HG03196 (cell line): ENCODE data around the gene ZNF277.
"Not testable (repeated sequence)": the region's sequence is repeated elsewhere in the genome, so short reads cannot be mapped to it uniquely, and the experiment has no call there.

ENCODE experiments used
- ATAC-seq: cut with Tn5 transposase; IDR thresholded peaks from one replicate; pipeline ENCODE4 v1.9.1; 2021; ENCODE audit not compliant: unreplicated experiment

ZNF277 gene

DNA sequence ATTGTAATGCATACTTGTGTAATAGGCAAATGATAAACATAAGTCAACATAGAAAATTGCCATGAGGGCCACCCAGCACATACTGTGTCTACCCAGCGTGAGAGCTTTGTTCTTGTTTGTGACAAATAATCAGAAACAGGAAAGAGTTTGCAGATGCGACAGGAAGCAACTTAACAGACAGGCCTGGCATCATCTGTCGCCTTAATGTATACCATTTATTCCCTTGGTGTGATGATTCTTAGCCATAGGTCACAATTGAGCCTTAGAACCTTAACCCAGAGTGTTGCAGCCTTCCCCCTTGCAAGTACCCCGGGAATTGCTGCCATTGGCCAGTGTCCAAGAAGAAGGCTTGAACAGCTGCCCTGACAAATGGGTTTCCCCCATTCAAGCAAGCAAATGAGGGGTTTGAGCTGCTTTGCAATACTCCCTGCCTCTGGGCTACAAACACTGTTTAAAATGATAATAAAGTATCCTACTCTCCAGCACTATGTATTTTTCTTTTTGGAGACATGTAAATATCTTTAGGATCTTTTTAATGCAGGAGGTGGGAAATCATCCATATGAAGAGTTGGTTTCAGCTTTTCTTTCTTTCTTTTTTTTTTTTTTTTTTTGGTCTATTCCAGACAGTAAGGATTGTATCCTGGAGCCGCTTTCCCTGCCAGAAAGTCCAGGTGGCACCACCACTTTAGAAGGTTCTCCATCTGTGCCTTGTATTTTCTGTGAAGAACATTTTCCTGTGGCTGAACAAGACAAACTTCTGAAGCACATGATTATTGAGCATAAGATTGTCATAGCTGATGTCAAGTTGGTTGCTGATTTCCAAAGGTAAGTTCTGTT is 80.0 kb downstream of the ZNF277 start:
- ATAC-seq: peak; percentile 59

DNA sequence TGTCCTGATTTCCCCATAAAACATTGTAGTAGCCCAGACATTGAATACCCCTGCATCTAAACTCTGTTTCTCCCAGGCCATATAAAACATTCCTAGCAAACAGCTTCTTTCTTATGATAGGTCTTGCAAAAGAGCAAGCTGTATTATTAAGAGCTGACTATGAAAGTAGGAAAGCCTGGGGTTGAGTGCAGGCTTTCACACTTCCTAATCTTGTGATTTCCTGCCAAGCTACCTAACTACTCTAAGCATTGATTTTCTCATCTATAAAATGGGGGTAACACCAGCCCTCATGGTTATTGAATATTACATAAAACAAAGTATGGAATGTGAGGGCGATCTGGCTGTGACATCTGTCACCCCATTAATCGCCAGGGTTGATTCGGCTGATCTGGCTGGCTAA is 81.8 kb downstream of the ZNF277 start:
- ATAC-seq: no peak

DNA sequence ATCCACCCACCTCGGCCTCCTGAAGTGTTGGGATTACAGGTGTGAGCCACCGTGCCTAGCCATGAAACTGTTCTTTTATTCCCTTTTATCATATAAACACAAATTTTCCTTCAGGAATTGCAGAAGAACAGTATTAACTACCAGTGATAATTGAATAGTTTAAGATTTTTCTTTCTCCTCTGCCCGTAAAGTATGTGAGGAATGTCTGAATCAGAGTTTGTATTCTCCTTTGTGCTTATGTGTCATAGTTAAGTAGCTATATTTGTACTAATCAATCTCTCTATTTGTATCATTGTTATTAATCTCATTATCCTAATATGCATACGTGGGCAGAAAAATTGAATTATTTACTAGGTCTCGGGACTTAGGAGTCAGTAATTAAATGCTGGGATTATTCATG is 83.6 kb downstream of the ZNF277 start:
- no peak for ATAC-seq

DNA sequence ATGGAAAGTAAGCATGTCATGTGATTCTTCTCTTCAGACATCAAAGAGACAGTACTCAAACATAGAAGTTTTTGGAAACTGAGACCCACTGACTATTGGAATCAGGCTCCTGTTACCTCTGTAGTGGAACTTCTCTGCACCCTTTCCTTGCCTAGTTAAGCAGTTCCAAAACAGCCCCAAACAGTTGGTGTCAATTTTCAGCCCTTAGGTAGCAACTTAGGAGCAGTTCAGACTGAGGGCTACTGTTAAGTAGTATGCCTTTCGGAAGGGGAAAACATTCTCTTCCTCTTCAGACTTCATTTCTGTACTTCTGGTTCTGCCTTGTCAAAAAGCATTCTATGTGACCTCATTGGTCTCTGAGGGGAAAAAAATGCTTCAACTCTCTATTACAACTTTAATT is 85.7 kb downstream of the ZNF277 start:
- ATAC-seq: no peak

DNA sequence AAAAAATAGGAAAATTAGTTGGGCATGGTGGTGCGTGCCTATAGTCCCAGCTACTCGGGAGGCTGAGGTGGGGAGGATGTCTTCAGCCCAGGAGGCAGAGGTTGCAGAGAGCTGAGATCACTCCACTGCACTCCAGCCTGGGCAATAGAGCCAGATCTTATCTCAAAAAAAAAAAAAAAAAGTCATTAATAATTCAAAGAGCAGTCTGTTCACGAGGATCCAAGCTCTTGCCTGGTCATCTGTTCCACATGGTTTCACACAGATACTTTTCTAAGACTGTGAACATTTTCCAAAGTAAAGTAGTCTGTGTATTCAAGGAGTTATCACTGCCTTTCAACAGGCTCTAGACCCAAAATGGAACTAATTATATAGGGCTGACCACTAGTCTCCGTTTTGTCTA is 86.9 kb downstream of the ZNF277 start:
- no peak for ATAC-seq

DNA sequence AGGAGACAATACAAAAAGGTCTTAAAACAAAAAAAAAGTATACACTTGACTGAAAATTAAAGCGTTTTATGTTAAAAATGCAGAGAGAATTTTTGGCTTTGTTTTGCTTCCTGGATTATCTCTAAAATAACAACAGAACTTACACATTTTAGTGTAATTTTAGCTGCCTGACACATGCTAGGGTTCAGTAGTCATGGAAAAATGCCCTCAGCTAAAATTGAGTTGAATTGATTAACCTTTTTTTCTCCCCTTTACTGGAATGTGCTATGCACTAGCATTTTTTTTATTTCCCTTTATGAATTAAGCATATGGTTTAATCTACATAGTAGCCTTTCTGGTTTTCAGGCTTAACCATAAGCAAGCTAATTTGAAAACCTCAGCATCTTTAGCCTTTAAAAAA is 89.9 kb downstream of the ZNF277 start:
- ATAC-seq: no peak

DNA sequence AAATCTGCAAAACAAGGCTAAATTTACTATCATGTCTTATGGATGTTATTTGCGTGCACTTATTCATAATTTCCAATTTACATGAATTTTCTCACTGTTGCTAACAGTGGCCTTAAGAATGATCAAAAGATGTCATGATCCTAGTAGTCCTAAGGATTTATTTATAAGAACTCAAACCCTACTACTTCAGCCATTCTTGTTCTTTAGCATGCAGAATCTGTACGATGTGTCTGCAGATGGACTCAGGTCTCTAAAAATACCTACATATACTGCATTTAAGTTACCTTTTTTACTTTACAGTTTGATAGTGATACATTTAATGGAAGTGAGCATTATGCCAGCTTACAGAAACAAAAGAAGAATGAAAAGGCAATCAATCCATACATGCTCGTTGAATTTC is 91.2 kb downstream of the ZNF277 start:
- no peak for ATAC-seq

DNA sequence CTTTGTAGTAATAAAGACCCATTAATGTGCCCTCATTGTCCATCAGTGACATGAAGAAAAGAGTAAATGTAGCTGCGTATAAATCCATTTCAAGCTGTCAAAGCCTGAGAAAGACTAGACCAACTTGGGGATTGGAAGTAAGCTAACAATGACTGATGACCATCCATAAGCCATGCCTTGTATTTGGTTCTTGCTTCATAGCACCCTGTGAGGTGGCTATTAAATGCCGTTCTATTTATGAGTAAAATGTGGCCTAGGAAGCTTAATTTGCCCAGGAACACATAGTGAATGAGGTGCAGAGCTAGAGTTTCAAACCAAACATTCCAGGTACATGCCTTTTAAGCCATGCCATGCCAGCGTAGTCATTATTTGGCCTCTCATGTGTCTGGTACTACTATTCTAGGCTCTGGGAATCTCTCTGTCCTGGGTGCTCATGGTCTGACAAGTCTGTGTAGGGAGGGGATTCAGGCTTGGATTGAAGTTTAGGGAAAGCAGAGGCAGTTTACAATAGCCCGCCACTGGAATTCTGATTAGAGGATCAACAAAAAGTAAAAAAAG is 92.1 kb downstream of the ZNF277 start:
- ATAC-seq: no peak

DNA sequence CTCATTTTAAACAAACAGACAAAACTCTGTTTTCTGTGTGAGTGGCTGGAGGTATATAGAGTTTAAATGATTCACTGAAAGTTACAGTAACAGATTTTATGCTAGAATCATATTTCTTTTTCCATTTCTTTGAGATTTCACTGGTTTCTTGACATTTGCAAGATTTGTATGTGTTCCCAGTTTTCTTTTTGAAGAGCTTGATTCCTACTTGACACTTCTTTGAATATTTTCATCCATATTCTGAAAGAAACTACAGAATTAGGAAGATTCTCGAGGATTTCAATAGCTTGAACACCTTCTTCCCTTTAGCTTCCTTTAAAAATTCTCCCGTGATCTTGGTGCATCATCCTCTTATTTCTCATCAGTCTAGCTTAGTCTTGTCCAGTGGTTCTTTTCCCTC is 93.6 kb downstream of the ZNF277 start:
- ATAC-seq: no peak

DNA sequence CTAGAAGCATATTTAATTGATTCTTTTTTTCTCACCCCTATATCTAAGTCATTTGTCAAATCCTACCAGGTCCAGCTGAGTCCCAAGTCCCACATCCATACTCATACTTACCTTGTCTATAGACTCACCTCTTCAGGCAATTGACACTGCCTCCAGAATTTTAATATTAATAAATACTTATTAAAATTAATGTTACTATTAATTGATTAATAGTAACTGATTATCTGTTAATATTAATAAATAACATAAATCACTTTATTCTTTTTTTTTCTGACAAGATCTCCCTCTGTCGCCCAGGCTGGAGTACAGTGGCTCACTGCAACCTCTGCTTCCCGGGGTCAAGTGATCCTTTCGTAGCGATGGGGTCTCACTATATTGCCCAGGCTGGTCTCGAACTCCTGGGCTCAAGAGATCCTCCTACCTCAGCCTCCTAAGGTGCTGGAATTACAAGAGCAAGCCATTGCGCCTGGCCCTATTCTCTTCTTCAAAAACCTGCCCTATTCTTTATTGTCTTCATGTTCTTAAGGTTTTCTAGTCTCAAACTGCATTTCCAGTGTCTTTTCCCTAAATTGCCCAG is 94.4 kb downstream of the ZNF277 start:
- ATAC-seq: no peak

DNA sequence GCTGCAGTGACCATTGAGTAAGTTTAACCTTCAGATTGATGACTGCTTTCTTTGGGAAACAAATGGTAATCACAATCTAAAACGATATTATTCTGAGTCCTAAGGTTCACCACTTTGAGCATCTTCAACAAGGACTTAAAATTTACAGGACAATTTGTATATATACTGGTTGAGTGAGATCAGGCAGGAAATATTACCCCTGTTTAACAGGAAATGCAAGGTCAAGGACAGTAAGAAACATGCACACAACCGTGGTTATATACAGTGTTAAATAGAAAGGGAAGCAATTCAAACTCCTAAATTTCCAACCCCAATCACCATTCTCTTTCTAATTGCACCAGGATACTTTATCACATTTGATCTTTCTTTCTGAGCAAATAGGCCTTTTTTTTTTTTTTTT is 96.1 kb downstream of the ZNF277 start:
- no peak for ATAC-seq

DNA sequence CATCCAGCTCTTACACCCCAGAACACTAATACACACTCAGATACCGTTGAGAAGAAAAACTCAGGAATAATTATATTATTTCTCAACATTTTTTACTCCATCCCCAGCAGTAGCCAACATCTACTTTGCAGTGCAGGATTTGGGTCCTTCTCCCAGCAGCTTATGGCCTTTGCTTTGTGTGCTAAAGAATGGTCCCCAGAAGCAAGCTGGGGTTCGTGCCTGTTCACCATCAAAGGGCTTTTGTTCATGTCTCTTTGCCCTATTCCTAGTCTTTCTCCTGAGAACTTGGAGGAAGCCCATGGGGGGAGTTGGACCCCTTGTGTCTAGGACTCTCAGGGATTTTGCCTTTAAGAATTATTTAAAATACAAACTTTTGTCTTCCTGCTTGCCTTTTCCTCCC is 100.4 kb downstream of the ZNF277 start:
- no peak for ATAC-seq

DNA sequence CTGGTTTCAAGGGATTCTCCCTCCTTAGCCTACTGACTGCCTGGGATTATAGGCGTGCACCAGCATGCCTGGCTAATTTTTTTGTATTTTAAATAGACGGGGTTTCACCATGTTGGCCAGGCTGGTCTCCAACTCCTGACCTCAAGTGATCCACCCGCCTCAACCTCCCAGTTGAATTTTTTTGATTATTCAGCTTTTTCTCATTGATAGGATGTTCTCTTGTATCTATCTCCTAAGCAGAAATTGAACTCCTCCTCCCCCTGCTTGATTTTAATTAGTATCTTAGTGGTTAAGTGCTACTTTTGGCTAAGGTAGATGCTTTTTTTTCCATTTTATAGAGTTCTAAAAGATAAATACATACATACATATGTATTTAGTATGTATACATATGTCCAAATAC is 101.0 kb downstream of the ZNF277 start:
- ATAC-seq: no peak

DNA sequence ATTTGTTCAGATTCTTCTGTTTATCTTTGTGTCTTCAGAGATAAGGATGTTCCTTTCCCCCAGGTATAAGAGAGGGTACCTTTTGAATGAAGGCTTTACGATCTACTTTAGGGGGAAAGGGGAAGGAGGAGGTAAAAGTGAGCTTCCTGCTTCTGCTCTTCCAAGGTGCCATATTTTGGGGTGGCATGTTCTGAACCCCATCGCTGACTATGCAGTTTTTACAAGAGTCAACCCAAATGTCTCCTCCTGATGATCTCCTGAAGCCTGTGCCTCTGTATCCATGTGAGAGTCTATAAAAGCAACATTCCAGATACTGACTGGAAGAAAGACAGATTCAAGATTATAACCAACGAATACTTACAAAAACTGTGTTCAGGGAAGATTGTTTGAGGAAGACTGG is 102.5 kb downstream of the ZNF277 start:
- no peak for ATAC-seq

DNA sequence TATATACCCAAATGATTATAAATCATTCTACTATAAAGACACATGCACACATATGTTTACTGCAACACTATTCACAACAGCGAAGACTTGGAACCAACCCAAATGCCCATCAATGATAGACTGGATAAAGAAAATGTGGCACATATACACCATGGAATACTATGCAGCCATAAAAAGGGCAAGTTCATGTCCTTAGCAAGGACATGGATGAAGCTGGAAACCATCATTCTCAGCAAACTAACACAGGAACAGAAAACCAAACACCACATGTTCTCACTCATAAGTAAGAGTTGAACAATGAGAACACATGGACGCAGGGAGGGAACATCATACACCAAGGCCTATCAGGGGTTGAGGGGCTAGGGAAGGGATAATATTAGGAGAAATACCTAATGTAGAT is 110.3 kb downstream of the ZNF277 start:
- not testable (repeated sequence) for ATAC-seq

DNA sequence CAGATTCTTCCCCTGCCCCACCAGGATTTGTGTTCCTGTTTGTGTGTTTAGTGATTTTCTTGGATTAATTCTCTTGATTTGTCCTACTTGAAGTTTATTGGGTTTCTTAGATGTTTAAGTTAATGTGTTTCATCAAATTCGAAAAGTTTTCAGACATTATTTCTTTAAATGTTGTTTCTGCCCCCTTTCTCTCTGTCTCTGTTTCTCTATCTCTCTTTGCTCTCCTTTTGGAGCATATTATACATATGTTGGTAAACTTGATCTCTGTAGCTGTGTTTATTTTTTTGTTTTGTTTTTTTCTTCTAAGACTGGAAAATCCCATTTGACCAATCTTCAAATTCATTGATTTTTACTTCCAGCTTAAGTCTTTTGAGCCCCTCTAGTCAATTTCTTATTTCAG is 115.6 kb downstream of the ZNF277 start:
- ATAC-seq: no peak

DNA sequence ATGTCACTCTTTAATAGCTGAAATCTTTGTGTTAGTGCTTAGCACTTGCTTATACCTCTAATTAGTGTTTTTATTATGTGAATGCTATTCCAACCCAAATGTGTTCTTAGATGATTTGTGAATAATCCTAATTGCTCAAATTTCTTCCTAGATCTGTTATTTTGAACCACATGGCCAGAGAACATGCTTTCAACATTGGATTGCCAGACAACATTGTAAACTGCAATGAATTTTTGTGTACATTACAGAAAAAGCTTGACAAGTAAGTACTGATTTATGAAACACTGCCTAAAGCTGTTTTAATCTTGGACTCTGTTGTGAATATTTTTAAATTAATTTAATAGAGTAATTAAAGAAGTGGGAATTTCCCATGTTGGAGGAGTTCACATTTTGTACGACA is 121.1 kb downstream of the ZNF277 start:
- no peak for ATAC-seq

DNA sequence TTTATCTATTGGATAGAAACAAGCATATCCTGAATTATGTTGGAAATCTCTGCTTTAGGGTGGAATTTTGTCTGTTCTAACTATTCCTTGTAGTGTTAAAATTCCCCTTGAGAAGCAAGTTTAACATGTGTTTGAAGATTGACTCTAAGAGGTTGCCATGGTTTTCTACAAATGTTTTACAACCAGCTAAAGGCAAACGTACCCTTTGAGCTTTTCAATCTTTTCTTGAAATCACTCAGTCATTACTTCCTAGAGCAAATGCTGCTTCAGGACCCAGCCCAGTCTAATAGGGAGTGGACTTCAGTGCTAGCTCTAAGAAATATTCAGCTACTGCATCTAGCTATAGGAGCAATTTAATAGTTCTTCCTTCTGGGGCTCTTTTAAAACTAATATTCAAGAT is 125.0 kb downstream of the ZNF277 start:
- no peak for ATAC-seq

DNA sequence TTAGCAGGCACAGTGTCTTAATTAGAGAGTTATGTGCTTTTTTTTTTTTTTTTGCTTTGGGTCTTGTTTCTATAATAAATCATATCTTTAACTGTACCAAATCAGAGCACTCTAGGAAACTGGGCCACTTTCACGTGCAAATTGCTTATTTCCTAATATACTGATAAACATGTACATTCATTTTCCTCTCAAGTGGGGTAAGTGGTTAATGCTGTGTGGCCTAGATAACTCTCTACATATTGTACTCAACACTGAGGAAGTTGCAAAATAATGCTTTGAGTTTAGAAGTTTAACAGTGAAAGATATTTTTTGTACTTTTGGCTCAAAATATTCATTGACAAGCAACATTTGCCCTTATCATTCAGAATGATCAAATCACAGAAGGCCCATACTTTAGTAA is 127.9 kb downstream of the ZNF277 start:
- no peak for ATAC-seq

DNA sequence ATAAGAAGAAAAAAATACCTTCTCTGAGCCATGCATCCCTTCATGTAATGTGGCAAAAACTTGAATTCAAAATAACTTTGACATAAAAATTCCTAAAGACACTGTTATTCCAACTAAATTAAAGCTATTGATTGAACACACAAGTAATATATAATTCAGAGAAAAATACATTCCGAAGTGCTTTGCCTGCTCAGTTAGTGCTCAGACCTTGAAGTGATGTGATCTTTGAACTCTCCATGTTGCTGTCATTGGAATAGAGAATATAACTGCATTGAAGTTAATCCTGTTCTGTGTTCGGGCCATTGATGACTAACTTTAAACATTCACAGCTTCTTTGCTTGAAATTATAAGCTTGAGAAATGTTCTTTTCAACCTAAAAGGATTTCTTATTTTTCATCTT is 129.8 kb downstream of the ZNF277 start:
- ATAC-seq: no peak

DNA sequence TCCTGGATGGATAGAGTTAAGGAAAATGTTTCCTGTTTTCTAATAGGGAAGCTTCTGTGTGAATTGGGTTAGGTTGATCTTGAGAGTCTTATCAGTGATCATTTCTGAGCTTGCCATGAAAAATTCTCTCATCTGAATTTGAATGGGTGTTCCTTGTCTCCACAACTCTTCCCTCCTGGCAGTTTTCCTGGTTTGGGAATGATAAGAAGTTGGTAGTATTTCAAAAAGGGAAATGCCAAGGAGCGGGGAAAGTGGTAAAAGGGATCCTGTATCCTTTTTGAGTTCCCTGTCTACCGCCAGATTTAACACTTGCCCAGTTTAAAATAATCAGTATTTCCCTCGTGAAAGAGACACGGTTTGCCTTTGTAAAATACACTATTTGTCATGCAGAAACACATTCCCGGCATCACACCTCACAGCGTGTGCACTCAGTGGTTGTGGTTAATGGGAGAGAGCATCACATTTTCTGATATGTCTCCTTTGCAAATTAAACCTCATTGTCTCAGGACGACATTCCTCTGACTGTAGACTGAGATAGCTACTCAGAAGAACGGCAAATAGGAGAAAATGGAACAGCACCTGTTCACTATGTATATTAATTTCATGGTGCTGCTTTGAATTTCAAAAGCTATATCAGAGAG is 130.6 kb downstream of the ZNF277 start:
- no peak for ATAC-seq

DNA sequence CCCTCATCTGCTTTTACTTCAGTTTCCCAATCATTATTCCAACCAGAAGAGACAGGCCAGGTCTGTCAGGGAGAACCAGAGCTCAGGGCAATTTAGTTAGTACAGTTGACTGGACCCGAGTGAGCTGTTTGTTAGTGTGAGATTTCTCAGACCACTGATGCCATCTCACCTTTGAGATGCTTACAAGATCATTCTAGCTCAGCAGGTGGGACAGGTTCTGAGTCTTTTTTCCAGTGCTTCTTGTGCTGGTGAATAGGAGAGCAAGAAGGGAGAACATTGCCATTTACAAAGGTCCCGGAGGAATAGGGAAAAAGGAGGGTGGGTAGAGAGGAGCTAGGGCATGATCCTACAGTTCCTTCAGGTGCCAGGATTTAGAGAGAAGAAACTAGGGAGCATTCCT is 131.4 kb downstream of the ZNF277 start:
- ATAC-seq: no peak
